ENCODE results near the gene ZNF700.

- TF ChIP-seq POLR2AphosphoS5 (IDR thresholded peaks at IDR 0.05; ENCODE audit: low read depth, low read length): no peak
- TF ChIP-seq CEBPB (IDR thresholded peaks at IDR 0.05; ENCODE audit: low read depth): no peak
- TF ChIP-seq CTCF (IDR thresholded peaks at IDR 0.05 in 2 of 3, conservative IDR thresholded peaks at IDR 0.05 in 1 of 3; ENCODE audit: borderline replicate concordance in 1 of 3, insufficient read depth in 1 of 3, low read depth in 2 of 3, low read length in 2 of 3): no peak
- no peak for TF ChIP-seq RAD21 (IDR thresholded peaks at IDR 0.05; ENCODE audit: low read depth)
- TF ChIP-seq EZH2phosphoT487 (IDR thresholded peaks at IDR 0.05; ENCODE audit: borderline replicate concordance): no peak
- TF ChIP-seq, protein P1, sequence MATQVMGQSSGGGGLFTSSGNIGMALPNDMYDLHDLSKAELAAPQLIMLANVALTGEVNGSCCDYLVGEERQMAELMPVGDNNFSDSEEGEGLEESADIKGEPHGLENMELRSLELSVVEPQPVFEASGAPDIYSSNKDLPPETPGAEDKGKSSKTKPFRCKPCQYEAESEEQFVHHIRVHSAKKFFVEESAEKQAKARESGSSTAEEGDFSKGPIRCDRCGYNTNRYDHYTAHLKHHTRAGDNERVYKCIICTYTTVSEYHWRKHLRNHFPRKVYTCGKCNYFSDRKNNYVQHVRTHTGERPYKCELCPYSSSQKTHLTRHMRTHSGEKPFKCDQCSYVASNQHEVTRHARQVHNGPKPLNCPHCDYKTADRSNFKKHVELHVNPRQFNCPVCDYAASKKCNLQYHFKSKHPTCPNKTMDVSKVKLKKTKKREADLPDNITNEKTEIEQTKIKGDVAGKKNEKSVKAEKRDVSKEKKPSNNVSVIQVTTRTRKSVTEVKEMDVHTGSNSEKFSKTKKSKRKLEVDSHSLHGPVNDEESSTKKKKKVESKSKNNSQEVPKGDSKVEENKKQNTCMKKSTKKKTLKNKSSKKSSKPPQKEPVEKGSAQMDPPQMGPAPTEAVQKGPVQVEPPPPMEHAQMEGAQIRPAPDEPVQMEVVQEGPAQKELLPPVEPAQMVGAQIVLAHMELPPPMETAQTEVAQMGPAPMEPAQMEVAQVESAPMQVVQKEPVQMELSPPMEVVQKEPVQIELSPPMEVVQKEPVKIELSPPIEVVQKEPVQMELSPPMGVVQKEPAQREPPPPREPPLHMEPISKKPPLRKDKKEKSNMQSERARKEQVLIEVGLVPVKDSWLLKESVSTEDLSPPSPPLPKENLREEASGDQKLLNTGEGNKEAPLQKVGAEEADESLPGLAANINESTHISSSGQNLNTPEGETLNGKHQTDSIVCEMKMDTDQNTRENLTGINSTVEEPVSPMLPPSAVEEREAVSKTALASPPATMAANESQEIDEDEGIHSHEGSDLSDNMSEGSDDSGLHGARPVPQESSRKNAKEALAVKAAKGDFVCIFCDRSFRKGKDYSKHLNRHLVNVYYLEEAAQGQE (IDR thresholded peaks at IDR 0.05; ENCODE audit: low read depth): no peak
- TF ChIP-seq POLR2A (IDR thresholded peaks at IDR 0.05; ENCODE audit: borderline replicate concordance, extremely low read depth, insufficient read depth, insufficient read length): no peak
- TF ChIP-seq, protein P2, sequence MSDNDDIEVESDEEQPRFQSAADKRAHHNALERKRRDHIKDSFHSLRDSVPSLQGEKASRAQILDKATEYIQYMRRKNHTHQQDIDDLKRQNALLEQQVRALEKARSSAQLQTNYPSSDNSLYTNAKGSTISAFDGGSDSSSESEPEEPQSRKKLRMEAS (IDR thresholded peaks at IDR 0.05): no peak
- no peak for TF ChIP-seq EZH2 (IDR thresholded peaks at IDR 0.05)
- TF ChIP-seq SIN3A (IDR thresholded peaks at IDR 0.05; ENCODE audit: low read depth): no peak
- TF ChIP-seq YY1 (IDR thresholded peaks at IDR 0.05; ENCODE audit: extremely low read depth, insufficient replicate concordance, low read depth, low read length): no peak
- TF ChIP-seq ELF1 (IDR thresholded peaks at IDR 0.05; ENCODE audit: borderline replicate concordance, low read depth): no peak
- no peak for TF ChIP-seq ZFX (IDR thresholded peaks at IDR 0.05)
- TF ChIP-seq ZNF274 (IDR thresholded peaks at IDR 0.05; ENCODE audit: low read depth, low read length): no peak
Observed at GRCh38 chr19:11927227-11927626, 2.3 kb downstream of the ZNF700 start.
